Hepatocyte (in vitro differentiated cells): ENCODE measurements around the gene TRRAP.

Experiments
- EZH2 ChIP-seq: fragments of 200-600 bp; sonication (generic); IDR thresholded peaks from 2 replicates; pipeline ENCODE4 v1.6.1; 2016; ENCODE audit warnings: antibody characterized with exemption, mild to moderate bottlenecking, borderline replicate concordance
- TF ChIP-seq, protein P1 (sequence below): fragments of 200-600 bp; sonication (generic); IDR thresholded peaks from 2 replicates; pipeline ENCODE4 v1.5.1; 2016; ENCODE audit warnings: antibody characterized with exemption, mild to moderate bottlenecking; ENCODE audit not compliant: poor library complexity

DNA sequence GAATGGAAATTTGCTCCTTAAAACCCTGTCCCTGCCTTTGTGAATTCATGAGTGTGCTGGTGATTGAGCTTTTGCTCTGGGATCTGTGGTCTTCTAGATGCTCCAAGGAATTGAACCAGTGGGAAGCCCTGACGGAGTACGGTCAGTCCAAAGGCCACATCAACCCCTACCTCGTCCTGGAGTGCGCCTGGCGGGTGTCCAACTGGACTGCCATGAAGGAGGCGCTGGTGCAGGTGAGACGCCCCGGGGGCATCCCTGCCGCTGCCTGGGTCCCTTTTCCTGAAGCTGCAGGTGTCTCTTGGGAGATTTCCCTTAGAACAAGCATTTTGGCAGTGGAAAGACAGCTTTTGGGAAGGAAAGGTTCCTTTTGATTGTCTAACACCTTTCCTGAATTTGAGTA lies 100.3 kb downstream of the TRRAP start:
- TF ChIP-seq, protein P1, sequence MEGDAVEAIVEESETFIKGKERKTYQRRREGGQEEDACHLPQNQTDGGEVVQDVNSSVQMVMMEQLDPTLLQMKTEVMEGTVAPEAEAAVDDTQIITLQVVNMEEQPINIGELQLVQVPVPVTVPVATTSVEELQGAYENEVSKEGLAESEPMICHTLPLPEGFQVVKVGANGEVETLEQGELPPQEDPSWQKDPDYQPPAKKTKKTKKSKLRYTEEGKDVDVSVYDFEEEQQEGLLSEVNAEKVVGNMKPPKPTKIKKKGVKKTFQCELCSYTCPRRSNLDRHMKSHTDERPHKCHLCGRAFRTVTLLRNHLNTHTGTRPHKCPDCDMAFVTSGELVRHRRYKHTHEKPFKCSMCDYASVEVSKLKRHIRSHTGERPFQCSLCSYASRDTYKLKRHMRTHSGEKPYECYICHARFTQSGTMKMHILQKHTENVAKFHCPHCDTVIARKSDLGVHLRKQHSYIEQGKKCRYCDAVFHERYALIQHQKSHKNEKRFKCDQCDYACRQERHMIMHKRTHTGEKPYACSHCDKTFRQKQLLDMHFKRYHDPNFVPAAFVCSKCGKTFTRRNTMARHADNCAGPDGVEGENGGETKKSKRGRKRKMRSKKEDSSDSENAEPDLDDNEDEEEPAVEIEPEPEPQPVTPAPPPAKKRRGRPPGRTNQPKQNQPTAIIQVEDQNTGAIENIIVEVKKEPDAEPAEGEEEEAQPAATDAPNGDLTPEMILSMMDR: no peak
- TF ChIP-seq EZH2: no peak
